ENCODE measurements around the gene TLR10. TPM values are rescaled to one million over a fixed set of nuclear protein-coding genes. Genes with fewer than 3 reads are reported as not detected.
"Not testable (repeated sequence)": the region's sequence is repeated elsewhere in the genome, so short reads cannot be mapped to it uniquely, and the experiment has no call there.

TLR10 gene
- total RNA-seq, 4 donors from 2014 or later: not detected

GRCh38 chr4:38818441-38818976 is 35.7 kb upstream of the TLR10 start:
- in situ Hi-C loops (cut with MboI; ENCODE audit: low sequenced_read_pairs in 4 of 4) (no loop called here), intact Hi-C loops (cut with DNase I; ENCODE audit: low total_unique reads) (no loop called here)
- DNase-seq (no peak), ATAC-seq (no peak)
- TF ChIP-seq POLR2A (IDR thresholded peaks at IDR 0.05) (no peak), CTCF (IDR thresholded peaks at IDR 0.05 in 4 of 5, conservative IDR thresholded peaks at IDR 0.05 in 1 of 5) (no peak)
- Histone ChIP-seq H3K4me1 (no peaks in the 10 kb centered on the region), H3K9me3 (no peaks in the 10 kb centered on the region), H3K36me3 (no peaks in the 10 kb centered on the region), H3K27me3 (no peaks in the 10 kb centered on the region), H3K27ac (no peak overlapping the region), H3K4me3 (no peak overlapping the region)

- H3K4me3 ChIP-seq: no peak overlapping the region
- no peaks in the 10 kb centered on the region for H3K4me1 ChIP-seq
- no peaks in the 10 kb centered on the region for H3K27me3 ChIP-seq
- H3K9me3 ChIP-seq: no peaks in the 10 kb centered on the region
- in situ Hi-C loops (cut with MboI; ENCODE audit: low sequenced_read_pairs in 4 of 4): no loop called here
- TF ChIP-seq CTCF (IDR thresholded peaks at IDR 0.05 in 4 of 5, conservative IDR thresholded peaks at IDR 0.05 in 1 of 5) (no peak), POLR2A (IDR thresholded peaks at IDR 0.05) (no peak)
- H3K27ac ChIP-seq: no peak overlapping the region
- H3K36me3 ChIP-seq: no peaks in the 10 kb centered on the region
- DNase-seq (no peak), ATAC-seq (peak in 1 of 2 donors; percentile 11)
- intact Hi-C loops (cut with DNase I; ENCODE audit: low total_unique reads): no loop called here
These were observed 33.3 kb upstream of the TLR10 start for GRCh38 chr4:38815885-38816782.

GRCh38 chr4:38814386-38814785 is 31.6 kb upstream of the TLR10 start:
- no peaks in the 10 kb centered on the region for H3K27me3 ChIP-seq
- DNase-seq: no peak
- TF ChIP-seq POLR2A (IDR thresholded peaks at IDR 0.05) (no peak), CTCF (IDR thresholded peaks at IDR 0.05 in 4 of 5, conservative IDR thresholded peaks at IDR 0.05 in 1 of 5) (no peak)
- no peak overlapping the region for H3K27ac ChIP-seq
- in situ Hi-C loops (cut with MboI; ENCODE audit: low sequenced_read_pairs in 4 of 4) (no loop called here), intact Hi-C loops (cut with DNase I; ENCODE audit: low total_unique reads) (no loop called here)
- no peak overlapping the region for H3K4me3 ChIP-seq
- H3K36me3 ChIP-seq: no peaks in the 10 kb centered on the region
- no peaks in the 10 kb centered on the region for H3K9me3 ChIP-seq
- no peak for ATAC-seq
- H3K4me1 ChIP-seq: no peaks in the 10 kb centered on the region

GRCh38 chr4:38811297-38811696 is 28.5 kb upstream of the TLR10 start:
- Histone ChIP-seq H3K4me1 (no peaks in the 10 kb centered on the region), H3K27me3 (no peaks in the 10 kb centered on the region), H3K36me3 (no peaks in the 10 kb centered on the region), H3K9me3 (no peaks in the 10 kb centered on the region), H3K27ac (no peak overlapping the region), H3K4me3 (no peak overlapping the region)
- in situ Hi-C loops (cut with MboI; ENCODE audit: low sequenced_read_pairs in 4 of 4): no loop called here
- DNase-seq: no peak
- TF ChIP-seq CTCF (IDR thresholded peaks at IDR 0.05 in 4 of 5, conservative IDR thresholded peaks at IDR 0.05 in 1 of 5) (no peak), POLR2A (IDR thresholded peaks at IDR 0.05) (no peak)
- ATAC-seq: no peak
- intact Hi-C loops (cut with DNase I; ENCODE audit: low total_unique reads): no loop called here

GRCh38 chr4:38807462-38807861 is 24.7 kb upstream of the TLR10 start:
- H3K27me3 ChIP-seq; intact Hi-C loops (cut with DNase I; ENCODE audit: low total_unique reads); ATAC-seq; H3K9me3 ChIP-seq; H3K4me3 ChIP-seq; DNase-seq; in situ Hi-C loops (cut with MboI; ENCODE audit: low sequenced_read_pairs in 4 of 4); H3K27ac ChIP-seq; H3K36me3 ChIP-seq: not testable (repeated sequence)
- peaks cover 0 to 18% of the 10 kb centered on the region in 2 donors for H3K4me1 ChIP-seq

GRCh38 chr4:38806251-38806650 is 23.5 kb upstream of the TLR10 start:
- in situ Hi-C loops (cut with MboI; ENCODE audit: low sequenced_read_pairs in 4 of 4); intact Hi-C loops (cut with DNase I; ENCODE audit: low total_unique reads): not testable (repeated sequence)
- H3K27ac ChIP-seq: peak overlapping the region in 1 of 4 donors; percentile 66

More at GRCh38 chr4:38806251-38806650, 23.5 kb upstream of the TLR10 start:
- H3K27me3 ChIP-seq, DNase-seq, H3K9me3 ChIP-seq, H3K4me3 ChIP-seq, ATAC-seq, H3K36me3 ChIP-seq: not testable (repeated sequence)
- peaks cover 0 to 18% of the 10 kb centered on the region in 2 donors for H3K4me1 ChIP-seq
